ENCODE data around the gene ZFAND3.

- TF ChIP-seq FOXJ3 (CRISPR knock-in tag; IDR thresholded peaks at IDR 0.05): no peak
- no peak for TF ChIP-seq CTCF (IDR thresholded peaks at IDR 0.05)
- TF ChIP-seq TAF1 (IDR thresholded peaks at IDR 0.05; ENCODE audit: borderline replicate concordance, low read depth, low read length): no peak
- no peak for TF ChIP-seq YY1 (IDR thresholded peaks at IDR 0.05; ENCODE audit: low read depth)
- TF ChIP-seq RCOR1 (IDR thresholded peaks at IDR 0.05; ENCODE audit: low read length): no peak
- no peak for TF ChIP-seq MEF2A (IDR thresholded peaks at IDR 0.05; ENCODE audit: borderline replicate concordance, low read depth)
- no peak for TF ChIP-seq EP300 (IDR thresholded peaks at IDR 0.05; ENCODE audit: borderline replicate concordance in 1 of 2, low read depth in 1 of 2, low read length in 1 of 2)
- no peak for TF ChIP-seq POLR2AphosphoS5 (IDR thresholded peaks at IDR 0.05; ENCODE audit: low read depth, low read length)
Observed at GRCh38 chr6:38198219-38198618, 378.7 kb downstream of the ZFAND3 start.

Data from SK-N-SH (cell line).